Type B pancreatic cell (in vitro differentiated cells): ENCODE results near the gene TNFAIP8L3. TPM values are rescaled to one million over a fixed set of nuclear protein-coding genes. Genes with fewer than 3 reads are reported as not detected.
A peak's percentile ranks its signal among the peaks of the same experiment; 100 is the strongest.

ENCODE experiments used
- DNase-seq: peaks from one replicate; pipeline ENCODE4 v3.0.0; 2021; ENCODE audit warnings: mixed read lengths; ENCODE audit not compliant: unreplicated experiment; ENCODE audit errors: extremely low spot score
- H3K27ac Mint-ChIP-seq: 2 replicates; pipeline ENCODE4 v1.8.0; 2021; ENCODE audit warnings: mild to moderate bottlenecking, mixed read lengths
- H3K27me3 Mint-ChIP-seq: 2 replicates; pipeline ENCODE4 v1.8.0; 2021; ENCODE audit warnings: mixed read lengths
- H3K36me3 Mint-ChIP-seq: 2 replicates; pipeline ENCODE4 v1.8.0; 2021; ENCODE audit warnings: mixed read lengths
- H3K4me1 Mint-ChIP-seq: one replicate; pipeline ENCODE4 v1.8.0; 2021; ENCODE audit warnings: mixed read lengths; ENCODE audit not compliant: unreplicated experiment
- H3K4me3 Mint-ChIP-seq: 2 replicates; pipeline ENCODE4 v1.8.0; 2021; ENCODE audit warnings: mild to moderate bottlenecking, mixed read lengths
- H3K9me3 Mint-ChIP-seq: 2 replicates; pipeline ENCODE4 v1.8.0; 2021; ENCODE audit warnings: mixed read lengths
- total RNA-seq: library from RNA; stranded (reverse); gene quantifications from 2 replicates; pipeline ENCODE4 v1.2.1, GENCODE V29; 2021; ENCODE audit warnings: low replicate concordance
- TF ChIP-seq, protein P1 (sequence below): fragments of 200-600 bp; sonication (generic); conservative IDR thresholded peaks from 2 replicates; pipeline ENCODE4 v1.5.0; 2021; ENCODE audit warnings: antibody characterized with exemption, mild to moderate bottlenecking

Gene TNFAIP8L3
- total RNA-seq, 1 donor from 2014 or later: 8.2 TPM

GRCh38 chr15:51137024-51137423, 42.3 kb upstream of the TNFAIP8L3 start:
- Mint-ChIP-seq H3K4me3 (no peak overlapping the region), H3K4me1 (no peaks in the 10 kb centered on the region), H3K9me3 (no peaks in the 10 kb centered on the region), H3K27me3 (peaks cover 2% of the 10 kb centered on the region), H3K36me3 (no peaks in the 10 kb centered on the region), H3K27ac (no peak overlapping the region)
- TF ChIP-seq, protein P1, sequence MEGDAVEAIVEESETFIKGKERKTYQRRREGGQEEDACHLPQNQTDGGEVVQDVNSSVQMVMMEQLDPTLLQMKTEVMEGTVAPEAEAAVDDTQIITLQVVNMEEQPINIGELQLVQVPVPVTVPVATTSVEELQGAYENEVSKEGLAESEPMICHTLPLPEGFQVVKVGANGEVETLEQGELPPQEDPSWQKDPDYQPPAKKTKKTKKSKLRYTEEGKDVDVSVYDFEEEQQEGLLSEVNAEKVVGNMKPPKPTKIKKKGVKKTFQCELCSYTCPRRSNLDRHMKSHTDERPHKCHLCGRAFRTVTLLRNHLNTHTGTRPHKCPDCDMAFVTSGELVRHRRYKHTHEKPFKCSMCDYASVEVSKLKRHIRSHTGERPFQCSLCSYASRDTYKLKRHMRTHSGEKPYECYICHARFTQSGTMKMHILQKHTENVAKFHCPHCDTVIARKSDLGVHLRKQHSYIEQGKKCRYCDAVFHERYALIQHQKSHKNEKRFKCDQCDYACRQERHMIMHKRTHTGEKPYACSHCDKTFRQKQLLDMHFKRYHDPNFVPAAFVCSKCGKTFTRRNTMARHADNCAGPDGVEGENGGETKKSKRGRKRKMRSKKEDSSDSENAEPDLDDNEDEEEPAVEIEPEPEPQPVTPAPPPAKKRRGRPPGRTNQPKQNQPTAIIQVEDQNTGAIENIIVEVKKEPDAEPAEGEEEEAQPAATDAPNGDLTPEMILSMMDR: no peak
- no peak for DNase-seq

DNA sequence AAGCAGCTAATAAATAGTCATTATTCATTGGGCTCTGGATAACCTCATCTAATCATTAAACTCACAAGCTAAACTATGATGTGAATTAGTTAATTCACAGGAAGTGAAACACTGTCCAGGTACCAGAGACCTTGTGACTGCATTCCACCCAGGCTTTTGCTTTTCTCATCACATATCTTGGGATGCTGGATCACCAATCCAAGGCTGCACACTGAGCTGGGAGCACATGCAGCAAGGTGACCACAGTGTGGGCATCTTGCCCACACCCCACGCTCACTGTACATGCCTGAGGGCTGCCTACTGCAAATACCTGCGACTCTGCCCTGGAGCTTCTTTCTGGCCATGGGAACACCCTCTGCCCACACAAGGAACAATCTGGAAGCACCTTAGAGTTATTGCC, 40.6 kb upstream of the TNFAIP8L3 start:
- H3K9me3 Mint-ChIP-seq: no peaks in the 10 kb centered on the region
- TF ChIP-seq, protein P1: no peak
- no peak for DNase-seq
- H3K27ac Mint-ChIP-seq: no peak overlapping the region
- no peak overlapping the region for H3K4me3 Mint-ChIP-seq
- peaks cover 2% of the 10 kb centered on the region for H3K27me3 Mint-ChIP-seq
- H3K4me1 Mint-ChIP-seq: no peaks in the 10 kb centered on the region
- no peaks in the 10 kb centered on the region for H3K36me3 Mint-ChIP-seq

GRCh38 chr15:51134416-51135199, 39.9 kb upstream of the TNFAIP8L3 start:
- Mint-ChIP-seq H3K27me3 (peaks cover 2% of the 10 kb centered on the region), H3K27ac (no peak overlapping the region), H3K9me3 (no peaks in the 10 kb centered on the region), H3K4me1 (no peaks in the 10 kb centered on the region), H3K4me3 (no peak overlapping the region), H3K36me3 (no peaks in the 10 kb centered on the region)
- DNase-seq: no peak
- TF ChIP-seq, protein P1: no peak

GRCh38 chr15:51133140-51133765, 38.5 kb upstream of the TNFAIP8L3 start:
- H3K27me3 Mint-ChIP-seq: no peaks in the 10 kb centered on the region
- no peak for DNase-seq
- H3K4me1 Mint-ChIP-seq: no peaks in the 10 kb centered on the region
- H3K4me3 Mint-ChIP-seq: no peak overlapping the region
- no peaks in the 10 kb centered on the region for H3K9me3 Mint-ChIP-seq
- H3K36me3 Mint-ChIP-seq: no peaks in the 10 kb centered on the region
- TF ChIP-seq, protein P1: peak; percentile 36
- H3K27ac Mint-ChIP-seq: no peak overlapping the region

DNA sequence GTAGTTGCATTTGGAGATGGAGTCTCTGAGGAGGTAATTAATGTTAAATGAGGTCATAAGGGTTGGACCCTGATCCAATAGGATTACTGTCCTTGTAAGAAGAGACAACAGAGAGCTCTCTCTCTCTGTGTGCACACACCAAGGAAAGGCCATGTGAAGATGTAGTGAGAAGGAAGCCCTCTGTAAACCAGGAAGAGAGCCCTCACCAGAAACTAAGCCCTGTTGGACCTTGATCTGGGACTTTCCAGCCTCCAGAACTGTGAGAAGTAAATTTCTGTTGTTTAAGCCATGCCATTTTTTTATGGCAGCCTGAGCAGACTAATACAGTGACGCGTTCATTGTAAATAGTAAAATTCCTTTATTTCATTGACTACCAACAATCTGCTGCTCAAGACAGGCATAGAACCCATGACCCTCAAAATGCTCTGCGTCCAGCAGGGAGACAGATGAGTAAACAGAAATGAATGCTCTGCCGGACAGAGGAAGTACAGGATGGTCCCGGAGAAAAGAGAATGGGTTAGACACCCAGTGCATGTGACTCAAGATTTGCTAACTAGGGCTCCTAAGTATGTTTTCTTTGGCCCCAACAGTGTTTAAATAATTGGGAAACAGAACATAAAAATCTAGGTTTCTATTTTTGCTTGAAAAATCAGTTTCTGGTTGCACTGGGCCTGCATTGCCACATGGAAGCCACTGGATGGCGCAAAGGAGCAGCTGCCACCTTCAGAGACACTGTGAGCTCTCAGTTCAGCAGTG, 37.9 kb upstream of the TNFAIP8L3 start:
- peaks cover 1% of the 10 kb centered on the region for H3K27me3 Mint-ChIP-seq
- no peaks in the 10 kb centered on the region for H3K4me1 Mint-ChIP-seq
- DNase-seq: no peak
- H3K9me3 Mint-ChIP-seq: no peaks in the 10 kb centered on the region
- H3K36me3 Mint-ChIP-seq: no peaks in the 10 kb centered on the region
- TF ChIP-seq, protein P1: peak; percentile 86
- H3K27ac Mint-ChIP-seq: no peak overlapping the region
- H3K4me3 Mint-ChIP-seq: no peak overlapping the region
